K562 (cell line): ENCODE data around the gene MACROD2. TPM values are rescaled to one million over a fixed set of nuclear protein-coding genes. Genes with fewer than 3 reads are reported as not detected.

Experiments
- BCLAF1 ChIP-seq, 2 experiments: fragments of 450-650 bp in 1 of 2; IDR thresholded peaks; 2 replicates each; pipeline ENCODE4 v1.6.1; 2011 to 2017; ENCODE audit warnings: low read depth in 2 of 2, antibody characterized with exemption in 1 of 2, borderline replicate concordance in 1 of 2, low read length in 1 of 2, mild to moderate bottlenecking in 1 of 2, mixed read lengths in 1 of 2; ENCODE audit not compliant: control insufficient read depth in 1 of 2
- CEBPB ChIP-seq: fragments of 450-650 bp; IDR thresholded peaks from 2 replicates; pipeline ENCODE4 v1.6.1; 2016; ENCODE audit warnings: missing genetic modification characterization, missing compliant biosample characterization
- HNRNPK ChIP-seq: fragments of 200-400 bp; formaldehyde crosslinking; IDR thresholded peaks from one replicate; pipeline ENCODE4 v1.6.1; 2018; ENCODE audit warnings: mild to moderate bottlenecking, low read depth, low read length; ENCODE audit not compliant: poor library complexity, severe bottlenecking
- NFIC ChIP-seq: fragments of 450-650 bp; IDR thresholded peaks from 2 replicates; pipeline ENCODE4 v1.6.1; 2017; ENCODE audit warnings: mild to moderate bottlenecking, inconsistent platforms
- REST ChIP-seq, 2 experiments: fragments of 450-650 bp; formaldehyde crosslinking in 1 of 2; IDR thresholded peaks; 2 replicates each; pipeline versions ENCODE4 v1.4.0 to v1.6.1; 2014 to 2020; ENCODE audit warnings: mild to moderate bottlenecking in 2 of 2, borderline replicate concordance in 1 of 2, low read depth in 1 of 2
- ZBTB34 ChIP-seq: fragments of 250-450 bp; sonication (Bioruptor Pico); IDR thresholded peaks from 2 replicates; pipeline ENCODE4 v1.8.0; 2021; ENCODE audit warnings: mild to moderate bottlenecking, moderate library complexity
- ZFP30 ChIP-seq: fragments of 250-450 bp; sonication (Bioruptor Pico); IDR thresholded peaks from 2 replicates; pipeline ENCODE4 v1.8.0; 2022; ENCODE audit warnings: moderate library complexity, mild to moderate bottlenecking, inconsistent platforms, borderline replicate concordance
- ZNF121 ChIP-seq: sonication (generic); formaldehyde crosslinking; conservative IDR thresholded peaks from 2 replicates; pipeline ENCODE4 v1.8.0; 2022; ENCODE audit warnings: missing genetic modification reagents
- polyA plus RNA-seq, 8 experiments: library from polyadenylated mRNA; depleted of rRNA in 4 of 8; stranded (reverse) in 5 of 8; unstranded in 3 of 8; fragments of >200 nt; fragmentation: Nextera tagmentation in 2 of 8; fragmentation: Illumina TruSeq in 1 of 8; extraction: Ambion mirVana in 2 of 8; extraction: Trizol in 1 of 8; gene quantifications; 2 replicates each; pipeline versions ENCODE4 v1.2.1 to v1.2.3, GENCODE V29; 2011 to 2014; ENCODE audit warnings: inconsistent platforms in 1 of 8, missing spikeins in 1 of 8
- total RNA-seq, 7 experiments: library from RNA; depleted of rRNA in 6 of 7; stranded (reverse); fragments of >200 nt in 6 of 7; fragmentation: Illumina TruSeq in 2 of 7; extraction: Trizol in 2 of 7; gene quantifications; 2 replicates each; pipeline versions ENCODE4 v1.2.1 to v1.2.3, GENCODE V29; 2011 to 2021; ENCODE audit warnings: low replicate concordance in 1 of 7

MACROD2 gene
- total and polyA plus RNA-seq, 9 of the 15 experiments (the other 6 are each of a cell fraction or from before 2014, with no cell fraction given), result not detected

GRCh38 chr20:15445056-15445840 is 1449.9 kb downstream of the MACROD2 start (continued):
- no peak for TF ChIP-seq REST (IDR thresholded peaks at IDR 0.05; ENCODE audit: borderline replicate concordance)
- no peak for TF ChIP-seq REST (CRISPR knock-in tag; IDR thresholded peaks at IDR 0.05; ENCODE audit: low read depth)
- TF ChIP-seq BCLAF1 (IDR thresholded peaks at IDR 0.05; ENCODE audit: borderline replicate concordance in 1 of 2, control insufficient read depth in 1 of 2, low read depth in 2 of 2, low read length in 1 of 2), result no peak
- no peak for TF ChIP-seq ZFP30 (CRISPR knock-in tag)
- TF ChIP-seq HNRNPK, result no peak
- TF ChIP-seq NFIC, result no peak
- no peak for TF ChIP-seq ZNF121
- no peak for TF ChIP-seq ZBTB34 (CRISPR knock-in tag)
- no peak for TF ChIP-seq CEBPB (tag)
